HEK293 (cell line): Measurements from ENCODE around the gene PITPNM3.

Experiments
- ZNF24 ChIP-seq: fragments of 450-650 bp; formaldehyde crosslinking; IDR thresholded peaks from 2 replicates; pipeline ENCODE4 v1.5.1; 2016; ENCODE audit warnings: missing biosample characterization, missing genetic modification characterization
- ZNF530 ChIP-seq: fragments of 450-650 bp; formaldehyde crosslinking; IDR thresholded peaks from 2 replicates; pipeline ENCODE4 v1.5.1; 2016; ENCODE audit warnings: low read depth, missing biosample characterization, missing genetic modification characterization
- ZNF747 ChIP-seq: fragments of 450-650 bp; formaldehyde crosslinking; IDR thresholded peaks from 2 replicates; pipeline ENCODE4 v1.5.1; 2016; ENCODE audit warnings: missing biosample characterization, missing genetic modification characterization

GRCh38 chr17:6415616-6416015 lies 140.7 kb downstream of the PITPNM3 start:
- TF ChIP-seq ZNF747 (tag by site-specific recombination) (no peak), ZNF24 (tag by site-specific recombination) (no peak), ZNF530 (tag by site-specific recombination) (no peak)
